Activated CD8-positive, alpha-beta memory T cell treated with anti-CD3 and anti-CD28 coated beads, Interleukin-2, amount 50 U/mL, for 24 hours (primary cell): ENCODE measurements around the gene PTGDR.

Source experiments
- DNase-seq: peaks from one replicate; pipeline ENCODE4 v3.0.0-alpha.2; 2020; ENCODE audit errors: extremely low read depth

The PTGDR gene

GRCh38 chr14:52263190-52263589 lies 4.3 kb upstream of the PTGDR start:
- no peak for DNase-seq

DNA sequence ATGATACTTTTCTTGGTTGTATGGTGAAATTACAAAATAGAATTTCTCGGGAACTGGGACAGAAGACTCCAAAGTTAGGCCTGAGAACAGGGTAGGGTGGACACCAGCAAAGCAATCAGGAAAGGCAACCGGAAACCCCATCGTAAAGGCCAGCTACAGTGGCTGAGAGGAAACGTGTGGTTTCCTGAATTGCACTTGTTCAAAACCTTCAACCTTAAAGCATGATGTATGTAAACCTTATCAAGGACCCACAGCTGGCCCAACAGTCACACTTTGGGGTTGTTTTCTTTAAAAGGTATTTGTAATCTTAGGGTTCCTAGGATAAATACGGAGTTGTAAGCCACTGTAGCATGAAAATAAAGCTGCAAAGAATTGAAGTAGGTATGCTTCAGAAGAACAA lies 2.2 kb upstream of the PTGDR start:
- no peak for DNase-seq

DNA sequence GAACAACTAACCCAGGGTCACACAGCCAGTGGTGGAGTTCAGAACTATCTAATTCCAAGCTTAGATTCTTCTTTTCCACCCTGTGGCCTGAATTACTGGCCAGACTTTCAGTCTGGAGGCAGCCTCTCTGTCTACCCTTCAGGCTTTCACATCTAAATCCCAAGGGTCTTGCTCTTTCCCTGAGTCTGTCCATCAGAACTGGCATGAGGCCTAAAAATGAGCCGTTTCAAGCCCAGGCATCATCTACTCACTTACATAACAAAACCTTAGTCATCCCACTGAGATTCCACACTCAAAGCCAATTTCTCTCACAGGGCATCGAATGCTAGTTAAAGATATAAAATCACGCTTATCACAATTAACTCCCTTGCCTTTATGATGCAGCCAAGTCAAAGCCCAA lies 1.3 kb upstream of the PTGDR start:
- no peak for DNase-seq

DNA sequence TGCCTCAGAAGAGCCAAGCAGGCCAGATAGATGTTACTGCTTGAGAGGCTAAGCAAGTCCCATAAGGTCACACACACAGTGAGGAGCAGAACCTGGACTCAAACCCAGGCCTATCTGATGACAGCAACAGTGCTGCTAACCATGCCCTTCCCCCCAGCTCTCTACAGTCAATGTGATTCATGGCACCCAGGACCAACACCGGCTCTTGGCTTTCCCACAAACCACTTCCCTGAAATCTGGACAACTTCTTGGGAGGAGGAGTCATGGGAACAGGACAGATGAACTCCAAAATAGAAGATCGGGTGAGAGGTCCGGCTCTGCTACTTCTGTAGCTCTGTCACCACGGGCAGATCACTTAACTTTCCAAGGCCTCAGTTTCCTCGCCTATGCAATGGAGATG lies 716 bp upstream of the PTGDR start:
- DNase-seq, result no peak

GRCh38 chr14:52268279-52269061 lies 972 bp downstream of the PTGDR start:
- no peak for DNase-seq

DNA sequence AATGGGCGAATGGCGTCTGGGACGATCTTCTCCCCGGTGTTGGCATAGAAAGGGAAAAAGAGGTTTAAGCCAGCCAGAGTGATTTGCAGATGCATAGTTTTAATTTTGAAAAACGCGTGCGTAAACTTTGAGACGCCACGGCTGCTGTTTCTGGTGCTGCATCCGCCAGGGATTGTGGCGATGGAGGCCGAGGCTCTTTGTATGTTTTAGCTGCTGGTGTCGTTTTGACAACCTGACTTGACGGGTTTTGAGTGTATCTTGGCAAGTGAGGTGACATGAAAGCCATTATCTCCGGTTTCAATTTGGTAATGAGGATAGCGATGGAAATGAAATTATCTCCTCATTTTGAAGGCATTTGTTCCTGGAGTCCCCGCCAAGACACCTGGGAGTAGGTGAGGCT lies 1.6 kb downstream of the PTGDR start:
- DNase-seq, result no peak

DNA sequence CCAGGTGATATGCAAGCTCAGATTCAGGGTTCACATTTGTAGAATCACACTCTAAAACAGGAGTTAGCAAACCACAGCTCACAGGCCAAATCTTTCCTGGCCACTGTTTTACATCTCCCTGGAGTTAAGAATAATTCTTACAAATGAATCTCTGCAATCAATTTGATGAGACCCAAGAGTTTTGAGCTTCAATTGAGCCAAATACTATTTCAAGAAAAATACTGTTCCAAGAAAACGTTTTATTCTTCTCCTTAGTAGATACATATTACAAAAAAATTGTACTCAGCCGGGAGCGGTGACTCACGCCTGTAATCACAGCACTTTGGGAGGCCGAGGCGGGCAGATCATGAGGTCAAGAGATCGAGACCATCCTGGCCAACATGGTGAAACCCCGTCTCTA lies 2.5 kb downstream of the PTGDR start:
- no peak for DNase-seq

DNA sequence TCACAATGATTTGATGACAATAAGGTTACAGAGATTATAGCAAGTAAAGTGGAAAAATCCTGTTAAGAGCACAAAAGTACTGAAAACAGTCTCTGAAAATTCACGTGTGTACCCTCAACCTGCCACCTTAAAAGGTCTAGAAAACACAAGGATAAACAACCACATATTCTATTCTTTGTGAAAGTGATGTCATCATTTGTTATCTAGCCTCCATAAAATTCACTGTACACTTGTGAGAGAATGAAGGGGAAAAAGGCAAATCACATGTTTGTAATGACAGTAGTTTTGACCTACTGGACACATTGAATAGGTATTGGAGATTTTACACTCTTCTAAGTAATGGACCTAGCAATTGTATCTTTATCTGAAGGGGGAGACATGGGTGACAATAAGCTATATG lies 4.0 kb downstream of the PTGDR start:
- DNase-seq, result no peak

- no peak for DNase-seq
Observed at GRCh38 chr14:52272375-52272774, 4.9 kb downstream of the PTGDR start.

DNA sequence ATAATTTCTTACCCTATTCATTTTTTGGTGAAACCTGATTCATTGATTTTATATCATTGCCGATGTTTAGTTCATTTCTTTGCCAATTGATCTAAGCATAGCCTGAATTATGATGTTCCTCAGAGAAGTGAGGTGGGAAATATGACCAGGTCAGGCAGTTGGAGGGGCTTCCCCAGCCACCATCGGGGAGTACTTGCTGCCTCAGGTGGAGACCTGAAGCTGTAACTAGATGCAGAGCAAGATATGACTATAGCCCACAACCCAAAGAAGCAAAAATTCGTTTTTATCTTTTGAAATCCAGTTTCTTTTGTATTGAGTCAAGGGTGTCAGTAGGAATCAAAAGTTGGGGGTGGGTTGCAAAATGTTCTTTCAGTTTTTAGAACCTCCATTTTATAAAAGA lies 7.9 kb downstream of the PTGDR start:
- no peak for DNase-seq

DNA sequence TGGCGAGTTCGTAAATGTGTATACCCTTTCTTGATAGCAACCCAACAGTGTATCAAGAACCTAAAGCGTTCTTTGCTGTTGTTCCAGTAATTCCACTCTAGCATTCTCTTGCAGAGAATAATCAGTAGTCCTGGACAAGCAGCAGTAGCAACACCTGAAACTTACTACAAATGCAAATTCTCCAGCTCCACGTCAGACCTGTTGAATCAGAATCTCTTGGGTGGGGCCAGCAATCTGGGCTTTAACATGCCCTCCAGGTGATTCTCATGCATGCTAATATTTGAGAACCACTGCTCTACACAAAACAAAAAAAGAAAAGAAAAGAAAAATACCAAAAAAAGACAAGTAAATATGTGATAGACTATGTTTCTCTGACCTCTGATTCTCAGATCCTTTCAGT lies 10.1 kb downstream of the PTGDR start:
- DNase-seq, result no peak

DNA sequence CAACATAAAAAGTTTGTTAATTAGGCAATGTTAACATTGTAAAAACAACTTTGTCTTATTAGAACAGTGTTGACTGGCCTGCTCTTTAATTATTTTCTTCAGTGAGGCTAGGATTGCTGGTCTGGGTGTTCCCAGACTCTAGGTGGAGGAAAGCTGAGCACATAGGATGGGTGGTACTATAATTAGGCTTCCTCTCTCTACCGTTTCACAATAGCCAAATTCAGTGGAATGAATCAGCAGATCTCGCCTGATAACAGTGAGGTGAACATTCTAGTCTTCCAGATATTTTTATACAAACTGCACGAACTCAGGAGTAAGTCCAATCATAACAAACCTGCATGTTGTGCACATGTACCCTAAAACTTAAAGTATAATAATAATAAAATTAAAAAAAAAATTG lies 11.9 kb downstream of the PTGDR start:
- no peak for DNase-seq

GRCh38 chr14:52283099-52283498 lies 15.6 kb downstream of the PTGDR start:
- no peak for DNase-seq

DNA sequence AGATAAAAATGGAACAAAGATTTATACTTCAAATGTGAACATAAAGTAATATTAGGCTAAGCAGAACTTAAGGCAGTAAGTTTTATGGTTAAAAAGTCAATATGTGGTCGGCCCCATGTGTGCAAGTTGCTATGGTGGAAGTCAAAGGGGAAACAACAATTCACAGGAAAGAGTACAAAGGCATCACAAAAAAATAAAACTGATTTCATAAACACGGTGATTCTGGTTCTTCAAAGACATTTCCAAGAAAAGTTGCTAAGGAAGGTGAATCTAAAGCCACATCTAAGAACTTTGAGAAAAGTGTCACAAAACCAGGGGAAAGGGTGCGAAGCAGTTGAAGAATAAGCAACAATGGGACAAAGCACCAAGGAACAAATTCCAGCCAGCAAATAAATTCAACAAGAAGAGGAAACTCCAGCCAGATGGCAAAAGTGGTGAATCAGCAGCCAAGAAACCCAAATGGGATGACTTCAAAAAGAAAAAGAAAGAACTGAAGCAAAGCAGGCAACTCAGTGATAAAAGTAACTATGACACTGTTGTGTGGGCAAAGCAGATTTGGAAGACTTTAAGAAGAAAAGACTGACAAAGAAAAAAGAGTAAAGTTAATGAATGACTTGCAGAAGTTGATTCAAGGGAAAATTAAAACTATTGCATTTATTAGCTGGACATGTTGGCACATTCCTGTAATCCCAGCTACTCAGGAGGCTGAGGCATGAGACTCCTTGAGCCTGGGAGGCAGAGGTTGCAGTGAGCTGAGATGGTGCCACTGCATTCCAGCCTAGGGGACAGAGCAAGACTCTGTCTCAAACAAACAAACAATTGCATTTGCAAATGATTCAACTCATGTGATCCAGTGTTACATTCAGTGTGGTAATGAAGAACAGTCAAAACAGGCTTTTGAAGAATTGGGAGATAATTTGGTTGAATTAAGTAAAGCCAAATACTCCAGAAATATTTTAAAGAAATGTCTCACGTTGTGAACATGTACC lies 19.5 kb downstream of the PTGDR start:
- DNase-seq, result no peak

- DNase-seq, result no peak
Observed at GRCh38 chr14:52296378-52296777, 28.9 kb downstream of the PTGDR start.

DNA sequence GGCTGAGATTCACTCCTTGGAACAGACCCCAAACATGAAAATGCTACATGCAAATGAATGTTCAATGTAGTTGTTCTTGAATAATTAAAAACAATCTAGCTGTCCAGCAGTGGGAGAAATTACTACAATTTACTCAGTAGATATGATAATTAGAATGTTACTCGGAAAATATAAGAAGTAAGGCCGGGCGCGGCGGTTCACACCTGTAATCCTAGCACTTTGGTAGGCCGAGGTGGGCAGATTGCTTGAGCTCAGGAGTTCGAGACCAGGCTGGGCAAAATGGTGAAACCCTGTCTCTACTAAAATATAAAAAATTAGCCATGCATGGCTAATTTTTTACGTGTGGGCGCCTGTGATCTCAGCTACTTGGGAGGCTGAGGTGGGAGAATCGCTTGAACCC lies 31.3 kb downstream of the PTGDR start:
- DNase-seq, result no peak

DNA sequence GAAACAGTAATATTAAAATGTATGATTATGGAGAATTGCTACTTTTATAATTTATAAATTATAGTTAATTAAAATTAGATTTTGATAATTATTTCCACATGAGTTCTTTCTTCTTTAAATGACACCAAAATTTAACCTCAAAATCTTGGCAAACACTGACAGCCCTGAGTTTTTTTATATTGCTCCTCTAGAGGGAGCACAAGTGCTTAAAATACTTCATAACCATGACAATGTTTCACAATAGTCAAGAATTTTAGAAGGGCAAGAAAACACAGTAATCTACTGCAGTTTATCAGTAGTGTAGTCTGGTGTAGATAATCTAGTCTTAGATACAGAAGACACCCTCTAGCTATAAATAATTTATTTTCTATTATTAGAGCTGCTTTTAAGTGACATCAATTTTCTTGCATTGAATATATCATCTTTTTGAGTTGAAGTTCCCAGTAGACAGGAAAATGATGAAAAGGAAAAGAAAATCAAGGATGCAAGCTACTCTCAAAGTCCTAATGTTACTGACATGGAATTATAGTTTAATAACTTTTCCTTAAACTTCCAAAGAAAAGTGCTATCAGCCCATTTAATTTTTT lies 32.3 kb downstream of the PTGDR start:
- DNase-seq, result no peak

GRCh38 chr14:52303236-52303635 lies 35.7 kb downstream of the PTGDR start:
- no peak for DNase-seq

- no peak for DNase-seq
Observed at GRCh38 chr14:52304248-52304904, 36.9 kb downstream of the PTGDR start.

DNA sequence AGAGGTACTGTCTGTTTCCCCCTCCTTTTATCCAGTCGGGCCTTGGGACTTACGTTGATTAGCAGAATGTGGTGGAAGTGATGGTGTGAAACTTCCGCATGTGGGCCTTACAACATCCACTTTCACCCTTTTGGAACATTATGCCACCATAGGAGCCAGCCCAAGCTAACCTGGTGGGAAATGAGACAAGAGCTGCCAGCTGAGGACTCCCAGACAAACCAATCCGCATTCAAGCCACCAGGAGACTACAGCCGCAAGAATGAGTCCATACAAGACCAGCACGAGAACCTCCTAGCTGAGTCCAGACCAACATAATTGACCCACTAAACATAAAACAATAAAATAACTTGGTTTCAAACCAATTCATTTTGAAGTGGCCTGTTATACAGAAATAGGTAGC lies 37.5 kb downstream of the PTGDR start:
- no peak for DNase-seq

GRCh38 chr14:52307376-52307775 lies 39.9 kb downstream of the PTGDR start:
- no peak for DNase-seq

DNA sequence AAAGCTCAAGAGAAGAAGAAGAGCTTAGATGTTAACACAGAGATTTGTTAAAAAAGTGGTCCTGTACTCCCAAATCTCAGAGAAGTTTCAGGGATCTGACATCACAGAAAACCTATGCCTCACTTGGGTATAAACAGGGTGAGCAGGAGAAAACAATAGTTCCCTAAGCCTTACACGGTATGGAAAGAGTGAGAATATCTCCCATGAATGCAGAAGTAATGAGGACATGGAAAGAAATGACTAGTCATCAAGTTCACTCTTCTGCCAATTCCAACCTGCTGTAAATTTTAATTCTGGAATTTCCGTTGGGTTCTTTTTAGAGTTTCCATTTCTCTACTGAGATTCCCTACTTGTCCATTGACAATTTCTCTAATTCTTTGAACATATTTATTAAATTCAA lies 40.4 kb downstream of the PTGDR start:
- DNase-seq, result no peak
